CMK (cell line): ENCODE data around the gene KIF16B.

Experiments
- DNase-seq: peaks from one replicate; pipeline ENCODE4 v3.0.0-alpha.2; 2010; ENCODE audit warnings: low read depth

Gene KIF16B

DNA sequence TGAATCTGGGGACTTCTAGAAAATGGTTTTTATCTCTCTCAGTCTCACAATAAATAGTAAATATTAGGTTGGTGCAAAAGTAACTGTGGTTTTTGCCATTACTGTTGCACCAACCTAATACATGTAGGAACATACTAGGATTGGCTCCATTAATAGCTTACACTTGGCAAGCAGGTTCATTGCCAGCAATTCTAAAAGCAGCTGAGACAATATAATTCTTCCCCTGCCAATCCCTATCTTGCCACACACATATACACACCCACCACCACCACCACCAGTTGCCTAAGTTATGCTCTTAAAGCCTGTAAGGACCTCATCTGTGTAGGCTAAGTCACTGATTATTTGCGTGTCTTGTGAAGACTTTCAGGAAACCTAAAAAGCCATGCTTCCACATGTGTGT lies 145.1 kb downstream of the KIF16B start:
- no peak for DNase-seq

DNA sequence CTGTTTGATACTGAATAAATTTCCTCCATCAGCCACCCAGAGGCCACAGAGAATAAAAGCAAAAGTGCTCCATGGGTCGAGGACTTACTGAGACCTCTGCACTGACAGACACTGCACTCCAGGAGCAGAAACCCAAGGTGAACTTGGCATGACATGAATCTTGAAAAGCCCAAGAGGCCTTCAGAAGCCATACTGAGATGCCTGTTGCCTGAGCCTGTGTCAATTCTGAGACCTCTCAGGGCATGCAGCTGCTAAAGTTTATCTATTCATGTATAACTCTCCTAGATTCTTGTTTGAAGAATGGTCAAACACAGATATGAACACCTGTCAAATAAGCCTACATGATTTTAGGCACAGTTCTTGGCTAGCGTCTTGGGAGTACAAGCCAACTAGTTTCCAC lies 145.7 kb downstream of the KIF16B start:
- DNase-seq: no peak

DNA sequence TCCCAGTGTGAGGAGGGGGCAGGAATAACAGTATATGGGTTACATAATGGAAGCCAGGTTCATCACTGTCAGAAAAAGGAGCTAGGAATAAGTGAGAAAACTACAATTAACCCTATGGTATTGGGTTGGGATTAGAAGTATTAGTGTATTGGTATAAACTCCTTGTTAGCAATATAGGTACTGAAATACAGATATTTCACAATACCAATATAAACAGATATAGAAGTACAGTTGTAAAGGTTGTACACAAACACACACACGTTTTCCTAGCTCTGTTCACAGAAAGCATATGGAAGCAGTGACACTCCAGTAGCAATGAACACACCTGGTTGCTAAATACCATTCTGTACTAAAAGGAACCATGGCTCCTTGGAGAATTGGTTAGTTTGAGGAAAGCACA lies 148.5 kb downstream of the KIF16B start:
- no peak for DNase-seq

DNA sequence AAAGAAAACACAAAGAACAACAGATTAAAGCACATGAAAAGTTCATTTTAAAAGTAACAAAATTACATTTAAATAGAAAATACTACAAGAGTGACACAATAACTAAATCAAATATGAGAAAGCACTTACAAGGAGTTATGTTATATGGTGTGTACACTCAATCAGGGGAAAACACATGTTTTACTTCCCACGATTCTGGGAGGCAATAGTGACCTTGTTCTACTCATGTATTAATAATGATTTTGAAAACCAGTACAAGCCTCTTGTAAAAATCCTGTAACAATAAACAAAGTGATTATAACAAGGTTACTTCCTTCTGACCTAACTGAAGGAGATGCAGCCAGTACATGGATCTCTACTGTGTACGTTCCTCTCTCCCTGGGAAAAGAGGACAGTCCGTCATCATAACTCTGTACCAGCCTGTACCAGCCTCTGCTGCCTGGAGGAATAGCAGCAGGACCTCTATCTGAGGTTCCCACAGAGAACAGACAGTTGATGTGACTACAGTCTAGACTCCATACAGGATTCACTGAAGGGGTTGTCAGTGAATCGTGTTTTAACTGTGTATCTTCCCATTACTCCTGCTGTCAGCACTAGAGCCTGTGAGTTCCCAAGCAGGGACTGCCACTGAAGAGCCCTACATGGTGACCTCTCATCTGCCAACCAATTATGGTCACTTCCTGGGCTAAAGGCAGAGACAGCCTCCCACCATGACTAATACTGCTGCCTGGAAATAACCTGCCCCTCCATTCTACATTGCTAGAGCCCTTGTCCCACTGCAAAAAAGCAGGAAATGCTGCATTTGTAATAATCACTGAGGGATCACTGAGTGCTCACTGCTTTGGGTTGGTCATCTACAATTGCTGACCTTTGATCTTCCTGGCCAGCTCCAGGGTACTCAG lies 149.7 kb downstream of the KIF16B start:
- no peak for DNase-seq

DNA sequence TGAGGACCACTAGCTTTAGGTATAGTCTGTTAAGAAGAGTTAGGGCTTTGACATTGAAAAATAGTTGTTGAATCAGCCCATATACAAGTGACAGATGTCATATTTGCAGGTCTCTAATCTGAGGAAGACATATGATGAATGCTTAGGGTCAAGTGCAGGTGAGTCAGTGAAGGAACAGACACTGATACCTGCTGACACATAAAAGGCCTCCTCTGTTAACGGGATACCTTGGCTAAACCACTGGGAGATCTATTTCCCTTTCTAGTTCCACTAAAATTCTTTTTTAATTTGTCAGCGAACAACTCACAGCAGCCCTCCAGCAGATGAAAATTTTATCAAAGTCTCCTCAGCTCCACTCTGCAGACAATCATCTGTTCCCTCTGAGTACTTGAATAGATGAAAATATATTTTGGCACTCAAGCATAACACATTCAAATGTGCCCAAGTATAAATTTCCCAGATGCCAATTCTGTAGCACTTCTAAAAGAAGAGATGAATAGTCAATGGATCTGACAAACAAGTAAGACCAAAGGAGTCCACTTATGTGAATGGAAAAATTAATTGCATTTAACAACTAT lies 154.0 kb downstream of the KIF16B start:
- no peak for DNase-seq

DNA sequence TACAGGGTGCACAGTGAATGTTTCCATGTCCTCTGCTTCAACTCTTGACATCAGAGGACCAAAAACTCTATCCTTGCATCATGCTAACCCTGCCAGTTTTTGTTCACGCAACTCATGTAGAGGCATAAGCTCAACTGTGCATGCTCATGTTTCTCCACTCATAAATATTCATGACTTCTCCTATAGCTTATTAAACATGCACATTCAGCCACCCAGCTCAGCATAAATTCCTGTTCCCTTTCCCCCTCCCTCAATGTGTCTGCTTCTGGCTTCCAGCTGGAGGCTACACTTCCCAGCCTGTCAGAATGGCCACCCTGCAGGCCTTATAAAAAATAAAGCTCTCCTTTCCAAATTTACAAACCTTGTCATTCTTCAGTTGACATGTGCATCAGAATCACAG lies 154.6 kb downstream of the KIF16B start:
- DNase-seq: no peak

DNA sequence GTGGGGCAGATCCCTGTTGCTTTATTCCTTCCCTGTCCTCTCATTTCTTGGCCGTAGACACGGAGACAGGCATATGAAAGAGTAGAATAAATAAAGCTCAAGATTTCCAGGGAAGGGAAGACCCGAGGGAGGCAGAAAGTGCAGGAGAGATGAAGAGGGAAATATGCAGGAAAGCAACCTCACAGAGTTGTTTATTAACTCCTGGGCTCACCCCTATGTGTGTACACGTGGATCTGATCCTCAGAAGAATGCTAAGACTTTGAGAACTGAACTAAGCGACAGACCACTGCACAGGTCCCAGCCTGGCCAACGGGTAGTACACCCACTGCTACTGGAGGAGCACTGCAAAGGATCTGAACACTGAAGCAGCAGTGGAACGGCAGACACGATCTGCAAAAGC lies 156.2 kb downstream of the KIF16B start:
- DNase-seq: no peak

DNA sequence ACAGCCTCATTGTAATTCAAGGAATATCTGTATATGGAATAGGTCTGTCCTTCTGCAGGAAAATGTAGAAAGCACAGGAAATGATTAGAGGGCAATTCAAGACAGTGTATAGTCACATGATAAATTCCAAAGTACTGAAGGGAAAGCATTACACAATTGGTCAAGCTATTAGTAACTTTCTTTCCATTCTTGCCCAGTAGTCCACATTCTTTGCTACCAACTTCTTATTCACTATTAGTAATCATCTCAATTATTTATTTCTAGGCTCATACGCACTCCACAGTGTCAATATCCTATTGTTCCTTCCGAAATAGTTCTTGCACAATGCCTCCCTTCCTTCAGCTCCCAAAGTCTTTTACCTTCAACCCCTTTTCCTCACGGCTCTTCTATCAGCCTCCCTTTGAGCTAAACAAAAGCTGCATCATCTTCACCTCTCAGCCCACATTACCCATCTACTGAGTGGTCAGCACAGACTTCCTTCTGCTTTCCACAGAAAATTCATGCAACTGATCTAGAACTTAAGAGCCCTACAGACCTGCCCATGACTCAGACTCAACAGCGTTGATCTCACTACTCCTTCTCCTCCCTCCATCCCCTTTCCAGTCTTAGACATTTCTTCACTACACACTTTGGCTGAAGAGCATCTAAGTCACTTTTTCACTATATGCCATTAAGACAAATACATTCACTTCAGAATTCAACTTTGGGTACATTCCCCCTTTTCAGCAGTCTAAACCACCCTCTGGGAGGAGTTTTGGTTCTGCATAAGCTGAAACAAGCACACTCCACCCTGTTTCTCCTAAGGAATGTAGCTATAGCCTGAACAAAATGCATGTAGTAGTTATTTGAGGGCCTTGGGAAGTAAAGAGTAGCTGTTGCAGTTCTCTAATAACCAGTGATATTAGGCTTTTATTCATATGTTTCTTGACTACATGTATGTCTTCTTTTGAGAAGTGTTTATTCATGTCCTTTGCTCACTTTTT lies 157.9 kb downstream of the KIF16B start:
- peak; percentile 22 for DNase-seq

DNA sequence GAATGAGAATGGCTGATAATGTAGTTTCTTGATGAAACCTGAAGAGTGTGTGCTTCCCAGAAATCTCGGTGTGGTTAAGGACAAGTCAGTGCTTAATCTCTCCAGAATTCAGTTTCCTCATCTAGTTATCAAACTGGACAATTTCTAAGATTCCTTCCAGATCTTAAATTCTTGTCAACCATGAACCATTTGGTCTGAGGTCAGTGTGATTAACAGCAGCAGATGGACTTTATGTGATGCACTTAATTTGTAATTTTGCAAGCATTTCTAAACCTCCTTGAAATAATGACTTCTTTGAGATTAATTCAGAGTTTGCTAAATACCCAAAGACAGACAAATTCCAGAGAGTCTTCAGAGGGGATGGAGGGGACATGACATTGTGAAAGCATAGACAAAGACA lies 160.3 kb downstream of the KIF16B start:
- DNase-seq: no peak

DNA sequence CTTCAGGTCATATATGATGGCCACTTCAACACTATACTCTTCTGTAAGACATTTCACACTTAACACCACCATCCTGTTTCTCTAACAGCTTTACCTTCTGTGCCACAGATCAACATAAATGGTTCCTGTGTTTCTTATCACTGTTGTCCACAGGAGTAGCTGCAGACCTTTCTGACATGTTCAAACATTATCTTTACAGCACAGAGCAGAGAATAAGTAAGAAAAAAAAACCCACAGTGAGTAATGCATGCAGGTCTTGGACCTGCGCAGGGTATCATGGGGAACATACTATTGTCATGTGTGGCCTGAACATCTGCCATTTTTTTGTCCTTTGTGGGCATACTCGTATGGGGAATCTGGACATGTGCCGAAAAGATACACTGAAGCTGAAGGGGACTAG lies 161.9 kb downstream of the KIF16B start:
- peak; percentile 24 for DNase-seq

DNA sequence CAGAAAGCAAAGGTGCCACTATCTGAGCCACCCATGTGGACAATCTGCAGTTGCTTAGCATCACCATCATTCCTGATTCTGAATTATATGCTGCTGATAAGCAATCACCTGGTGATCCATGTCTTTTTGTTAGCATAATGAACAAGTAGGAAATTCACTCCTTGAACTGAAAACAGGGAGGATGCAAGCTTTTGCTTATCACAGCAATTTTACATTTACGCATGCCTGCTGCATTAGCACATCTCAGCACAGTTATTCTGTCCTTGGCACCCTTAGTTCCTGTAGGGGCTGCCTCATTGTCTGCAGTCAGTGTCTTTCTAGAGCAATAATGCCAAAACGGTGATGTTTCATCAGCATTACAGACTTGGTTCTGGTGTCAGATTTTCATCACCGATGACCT lies 162.6 kb downstream of the KIF16B start:
- DNase-seq: no peak

DNA sequence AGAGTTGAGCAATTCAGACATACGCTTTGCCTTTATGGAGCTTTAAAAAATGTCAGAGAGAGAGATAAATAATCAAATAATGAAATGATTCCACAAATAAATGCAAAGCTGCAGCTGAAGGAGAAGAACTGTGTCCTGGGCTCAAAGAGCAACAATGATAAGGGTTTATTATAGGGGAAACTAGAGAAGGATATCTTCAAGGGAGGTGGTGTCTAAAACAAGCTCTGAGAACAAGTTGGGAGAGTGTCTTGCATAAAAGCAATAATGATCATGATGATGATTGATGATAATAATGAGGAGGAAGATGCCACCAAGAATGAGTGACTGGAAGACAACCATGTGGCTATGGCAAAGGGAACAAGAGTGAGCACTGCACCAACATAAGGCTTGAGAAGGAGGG lies 164.3 kb downstream of the KIF16B start:
- no peak for DNase-seq

DNA sequence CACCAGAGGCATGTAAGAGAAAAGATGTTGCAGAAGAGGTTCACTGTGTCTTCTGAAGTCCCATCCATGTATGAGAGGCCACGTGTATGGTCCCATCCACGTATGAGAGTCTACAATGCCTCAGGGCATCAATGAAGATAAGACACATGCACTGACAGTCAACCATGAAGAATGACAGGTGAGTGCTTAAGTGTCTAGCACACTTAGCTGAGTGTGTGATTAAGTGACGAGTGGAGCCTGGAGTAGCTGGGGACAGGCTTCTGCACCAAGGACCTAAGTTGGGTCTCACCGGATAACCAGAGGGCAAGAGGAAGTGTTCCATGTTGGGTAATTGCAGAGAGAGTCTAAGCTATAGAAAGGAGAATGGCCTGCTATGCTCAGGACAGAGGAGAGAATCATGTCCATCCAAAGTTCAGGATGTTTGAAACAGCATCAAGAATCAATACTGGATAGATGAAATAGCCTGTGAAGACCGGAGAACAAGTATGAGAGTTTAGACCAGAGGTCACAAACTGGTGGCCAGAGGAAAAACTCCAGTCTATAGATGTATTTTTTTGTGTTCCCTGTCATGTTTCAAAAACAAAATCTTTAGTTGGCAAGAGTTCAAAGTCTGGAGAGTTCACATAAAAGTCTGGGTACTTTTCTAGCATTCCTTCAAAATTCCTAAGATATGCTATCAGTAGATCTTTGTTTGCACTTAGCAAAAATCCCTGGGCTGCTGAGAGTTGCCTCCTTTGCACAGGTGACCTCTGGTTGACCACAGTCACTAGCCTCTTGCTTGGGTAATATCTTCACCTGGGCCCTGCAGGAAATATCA lies 165.8 kb downstream of the KIF16B start:
- no peak for DNase-seq

DNA sequence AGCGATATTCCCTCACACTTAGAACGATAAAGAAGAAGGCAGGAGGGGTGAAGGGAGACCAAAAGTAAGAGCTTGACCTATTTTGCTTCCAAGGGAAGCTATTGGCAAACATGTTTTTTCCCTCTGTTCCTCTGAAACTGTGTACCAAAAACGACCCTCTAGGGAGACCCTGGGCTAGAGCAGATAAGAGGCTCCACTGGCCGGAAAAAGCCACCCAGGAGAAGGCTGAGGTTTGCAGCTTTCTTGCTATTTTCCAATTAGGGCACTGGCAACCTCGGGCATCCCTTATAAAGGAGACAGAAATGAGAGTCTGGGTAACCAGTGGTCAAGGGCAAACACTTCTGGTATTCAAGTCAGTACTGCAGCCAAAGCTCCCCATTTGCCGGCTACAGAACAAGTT lies 168.0 kb downstream of the KIF16B start:
- no peak for DNase-seq

DNA sequence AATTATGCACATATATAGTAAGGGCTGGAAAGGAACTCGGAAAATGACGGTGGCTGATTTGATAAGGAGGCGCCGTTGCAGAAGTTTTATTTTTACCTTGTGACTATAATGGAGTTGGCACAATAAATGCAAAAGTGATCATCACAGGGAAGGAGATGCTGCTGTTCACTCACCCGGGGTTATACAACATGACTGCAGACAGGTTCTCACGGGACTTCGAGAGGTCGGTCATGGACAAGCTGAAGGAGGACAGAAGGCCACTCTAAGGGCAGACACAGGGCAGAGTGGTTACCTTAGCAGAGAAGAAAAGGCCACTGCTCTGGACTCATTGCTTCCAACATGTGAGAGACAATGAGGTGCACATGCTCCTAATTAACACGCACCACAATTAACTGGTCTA lies 168.6 kb downstream of the KIF16B start:
- no peak for DNase-seq

DNA sequence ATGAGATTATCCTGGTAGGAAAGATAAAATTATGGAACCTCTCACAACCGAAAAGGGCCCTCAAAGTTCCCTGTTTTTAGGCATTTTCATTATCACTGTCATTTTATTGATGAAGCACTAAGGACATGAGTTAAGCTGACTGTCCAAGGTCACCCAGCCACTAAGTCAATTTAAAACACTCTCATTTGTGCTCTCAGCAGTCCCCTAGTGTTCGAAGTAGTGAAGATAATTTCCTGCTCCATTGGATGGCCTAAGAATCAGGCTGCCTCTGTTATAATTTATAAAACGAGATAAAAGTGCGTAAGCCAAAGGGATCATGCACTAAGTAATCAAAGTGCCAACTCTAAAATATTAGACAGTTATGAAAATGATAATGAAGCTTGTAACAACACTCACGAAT lies 169.1 kb downstream of the KIF16B start:
- no peak for DNase-seq

DNA sequence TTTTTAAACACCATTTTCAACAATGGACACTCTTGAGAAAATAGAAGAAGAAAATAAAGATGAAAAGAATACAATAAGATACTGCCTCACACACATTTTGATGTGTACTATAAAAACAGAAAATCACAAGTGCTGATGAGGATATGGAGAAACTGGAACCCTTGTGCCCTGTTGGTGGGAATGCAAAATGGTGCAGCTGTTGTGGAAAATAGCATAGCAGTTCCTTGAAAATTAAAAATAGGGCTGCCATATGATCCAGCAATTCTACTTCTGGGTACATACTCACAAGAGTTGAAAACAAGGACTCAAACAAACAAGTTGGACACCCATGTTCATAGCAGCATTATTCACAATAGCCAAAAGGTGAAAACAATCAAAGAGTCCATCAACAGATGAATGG lies 173.0 kb downstream of the KIF16B start:
- no peak for DNase-seq

DNA sequence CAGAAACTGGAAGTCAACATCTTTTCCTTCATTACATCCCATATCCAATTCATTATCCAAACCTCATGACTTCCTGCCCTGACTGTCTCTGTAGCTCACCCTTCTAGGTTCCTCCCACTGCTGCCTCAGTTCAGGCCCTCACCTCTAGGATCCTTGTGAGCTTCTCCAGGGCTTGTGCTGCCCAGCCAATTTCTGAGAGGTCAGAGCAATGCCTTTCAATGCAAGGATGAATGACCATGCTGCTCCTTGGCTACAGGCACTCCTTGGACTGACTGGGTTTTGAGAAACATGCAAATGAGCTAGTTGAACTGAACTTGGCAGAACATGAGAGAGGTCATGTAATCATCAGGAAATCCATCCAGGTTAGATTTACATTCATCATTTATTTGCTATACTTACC lies 173.4 kb downstream of the KIF16B start:
- no peak for DNase-seq

DNA sequence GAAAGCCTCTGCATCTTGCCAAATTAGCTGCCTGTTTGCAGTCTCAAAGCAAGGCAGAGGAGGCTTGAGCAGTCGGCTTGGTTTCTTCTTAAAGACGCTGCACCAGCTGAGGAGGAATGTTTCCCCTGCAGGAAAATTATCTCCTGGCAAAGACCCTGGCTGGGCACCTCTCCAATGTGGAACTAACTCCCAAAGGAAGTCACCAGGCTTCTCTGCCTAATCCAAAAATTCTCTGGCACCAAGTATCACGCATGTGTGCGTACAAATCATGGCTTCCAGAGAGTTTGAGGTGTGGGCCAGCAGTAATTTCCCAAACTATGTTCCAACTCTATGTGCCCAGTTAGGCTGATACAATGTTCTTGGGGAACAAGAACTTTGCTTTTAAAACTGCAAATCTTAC lies 176.2 kb downstream of the KIF16B start:
- DNase-seq: no peak

DNA sequence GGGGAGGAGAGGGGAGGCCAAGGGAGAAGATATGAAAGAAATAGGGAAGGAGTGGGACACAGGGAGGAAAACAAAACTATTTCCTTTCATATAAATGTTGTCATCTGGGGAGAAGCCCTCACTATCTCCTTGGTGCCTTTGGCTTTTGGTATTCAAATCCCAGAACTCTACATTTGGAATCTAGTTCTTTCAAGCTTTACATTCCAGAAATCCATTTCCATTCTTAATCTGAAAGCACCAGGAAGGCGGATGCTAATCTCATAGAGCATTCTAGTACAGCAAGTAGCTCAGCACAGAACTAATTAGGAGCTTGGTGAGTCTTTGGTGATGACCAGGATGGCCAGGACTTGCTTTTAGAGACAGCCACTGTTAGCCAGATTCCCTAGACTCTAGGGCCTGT lies 177.9 kb downstream of the KIF16B start:
- no peak for DNase-seq

DNA sequence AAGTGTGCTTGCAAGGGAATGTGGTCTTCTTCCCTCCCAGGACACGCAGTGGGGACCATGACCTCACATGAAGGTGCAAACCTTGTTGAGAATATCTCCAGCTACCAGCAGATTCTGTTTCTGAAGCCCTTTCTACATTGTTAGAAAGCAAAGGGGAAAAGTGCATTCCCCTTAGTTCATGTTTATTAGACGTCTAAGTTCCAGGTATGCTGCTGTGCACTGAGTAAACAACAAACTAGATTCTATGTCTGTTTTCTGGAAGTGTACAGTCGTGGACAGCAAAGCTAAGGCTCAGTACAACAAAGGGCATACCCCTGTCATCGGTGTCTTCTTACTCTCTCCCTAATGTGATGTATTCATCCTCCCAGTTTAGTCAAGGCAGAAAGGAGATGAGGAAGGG lies 178.5 kb downstream of the KIF16B start:
- DNase-seq: no peak

DNA sequence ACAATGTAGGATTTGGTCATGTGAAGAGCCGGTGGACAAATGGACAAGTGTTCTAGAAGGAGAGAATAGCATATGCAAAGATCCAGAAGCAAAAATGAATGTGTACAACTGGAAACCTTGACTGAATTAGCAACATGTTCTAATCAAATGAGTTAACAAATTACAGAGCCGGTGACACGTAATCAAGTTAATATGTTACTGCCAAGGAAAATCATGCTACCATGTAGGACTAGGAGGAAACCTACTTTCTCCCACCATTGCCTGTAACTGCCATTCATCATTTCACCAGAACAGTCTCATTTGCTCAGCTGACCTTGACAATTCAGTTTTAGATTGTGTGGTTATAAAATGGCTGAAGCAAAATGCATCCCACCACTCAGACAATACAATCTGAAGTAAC lies 179.4 kb downstream of the KIF16B start:
- no peak for DNase-seq
